ENCODE results near the gene QARS1. TPM values are rescaled to one million over a fixed set of nuclear protein-coding genes. Genes with fewer than 3 reads are reported as not detected.
A peak's percentile ranks its signal among the peaks of the same experiment; 100 is the strongest.

The QARS1 gene
- total and polyA plus RNA-seq, 2 of the 8 experiments (the other 6 are each of a cell fraction or from before 2014, with no cell fraction given) = 353 to 581 TPM

- Histone ChIP-seq H3K9ac (replicated peaks in 1 of 4; ENCODE audit: extremely low read depth in 1 of 4, low read depth in 3 of 4, low read length in 3 of 4) (no peak overlapping the region), H3K56ac (replicated peaks; ENCODE audit: insufficient read length, low read depth, low read length) (no peak overlapping the region), H2AFZ (ENCODE audit: low read length) (no peak overlapping the region), H4K91ac (replicated peaks; ENCODE audit: insufficient read length, low read length) (no peak overlapping the region), H2BK12ac (ENCODE audit: low read depth, low read length) (no peak overlapping the region), H4K5ac (ENCODE audit: insufficient read length, low read depth, low read length) (no peak overlapping the region), H3K23me2 (ENCODE audit: low read depth, low read length) (peaks cover 12% of the 10 kb centered on the region), H4K8ac (ENCODE audit: extremely low read depth, insufficient read depth, low read length) (no peak overlapping the region), H3K27me3 (replicated peaks in 1 of 4; ENCODE audit: control insufficient read depth in 3 of 4, extremely low read depth in 1 of 4, insufficient read depth in 3 of 4, low read length in 3 of 4) (no peaks in the 10 kb centered on the region; a peak in 2 of 7 replicates), H3K4me2 (ENCODE audit: insufficient read depth in 1 of 2, low read depth in 2 of 2, low read length in 2 of 2) (peak overlapping the region in 1 of 2 experiments; percentile 76; a peak in 1 of 4 replicates), H3K79me1 (ENCODE audit: low read depth, low read length) (0 out of 2 replicates have a peak, but pooled peaks cover 4% of the 10 kb centered on the region), H3K23ac (ENCODE audit: insufficient read length) (no peak overlapping the region), H4K20me1 (replicated peaks in 1 of 2; ENCODE audit: control insufficient read depth in 1 of 2, insufficient read depth in 2 of 2, low read length in 2 of 2) (peaks cover 0 to 2% of the 10 kb centered on the region in 2 experiments), H3K9me3 (ENCODE audit: insufficient read depth in 2 of 2, low read depth in 1 of 2, low read length in 1 of 2) (no peaks in the 10 kb centered on the region), H3K18ac (ENCODE audit: extremely low read depth, low read length) (no peak overlapping the region), H3K36me3 (ENCODE audit: control insufficient read depth in 2 of 4, insufficient read depth in 4 of 4, low read length in 3 of 4) (0 out of 8 replicates have a peak, but pooled peaks cover 0 to under 1% (median 0%) of the 10 kb centered on the region in 4 experiments), H2BK5ac (ENCODE audit: low read depth, low read length) (0 out of 2 replicates have a peak overlapping the region, but pooled peaks have one; percentile 37), H3K79me2 (ENCODE audit: control insufficient read depth in 1 of 2, insufficient read depth in 2 of 2, low read length in 2 of 2) (no peaks in the 10 kb centered on the region), H3K4me1 (replicated peaks in 1 of 4; ENCODE audit: control insufficient read depth in 3 of 4, insufficient read depth in 4 of 4, low read length in 3 of 4) (peaks cover 0 to 8% (median 7%) of the 10 kb centered on the region in 4 experiments; a peak in 6 of 7 replicates), H2BK120ac (replicated peaks; ENCODE audit: low read depth, low read length) (no peak overlapping the region), H3K27ac (ENCODE audit: low read depth, low read length) (no peak overlapping the region), H3K14ac (ENCODE audit: insufficient read length) (no peak overlapping the region), H2BK20ac (ENCODE audit: low read length) (no peak overlapping the region; the same call in 1 of the 2 replicates), H3K4me3 (ENCODE audit: extremely low read depth in 1 of 4, insufficient read depth in 2 of 4, low read depth in 3 of 4, low read length in 4 of 4) (peak overlapping the region in 1 of 4 experiments; percentile 74; a peak in 1 of 8 replicates), H2BK15ac (ENCODE audit: low read length) (0 out of 2 replicates have a peak overlapping the region, but pooled peaks have one; percentile 23), H3K4ac (replicated peaks; ENCODE audit: insufficient read length, low read depth, low read length) (no peak overlapping the region), H2AK5ac (ENCODE audit: low read depth, low read length) (no peak overlapping the region)
- 67% methylated on average over 3 of the region's 3 CpGs; no CpG with 5 or more reads in 1 of the 2 experiments for WGBS, 2 experiments (ENCODE audit: extremely low coverage in 1 of 2, insufficient coverage in 1 of 2, insufficient read length in 1 of 2, insufficient replicate concordance in 2 of 2, low coverage in 1 of 2, low lambda C conversion rate in 2 of 2, missing lambda C conversion rate in 1 of 2)
- DNase-seq (ENCODE audit: low read depth in 1 of 2, low spot score in 2 of 2) = no peak
- ChIA-PET POLR2A (ENCODE audit: partially characterized antibody) (interaction anchor here (0.5 to 2.4 kb wide), 6 partner anchors 13 to 113 kb away, joined by 3 to 14 read pairs (median 6); partner anchors contain the start of genes NDUFAF3 and USP19), CTCF (ENCODE audit: partially characterized antibody) (interaction anchor here (0.7 to 5.5 kb wide), 4 partner anchors 13 to 135 kb away, joined by 3 to 43 read pairs (median 4); no protein-coding TSS in a partner anchor)
- FAIRE-seq = no peak
- TF ChIP-seq TEAD4 (IDR thresholded peaks at IDR 0.05; ENCODE audit: low read depth, low read length) = no peak
- TF ChIP-seq TCF12 (IDR thresholded peaks at IDR 0.05; ENCODE audit: low read depth, low read length) = no peak
- no peak for TF ChIP-seq JUN (IDR thresholded peaks at IDR 0.05; ENCODE audit: low read depth, low read length)
- no peak for TF ChIP-seq TAF1 (IDR thresholded peaks at IDR 0.05; ENCODE audit: low read depth, low read length)
- TF ChIP-seq RAD21 (IDR thresholded peaks at IDR 0.05 in 1 of 2, conservative IDR thresholded peaks at IDR 0.05 in 1 of 2; ENCODE audit: low read depth in 2 of 2, low read length in 2 of 2) = peak; percentile 7 to 40; a peak in 2 of 4 replicates
- no peak for TF ChIP-seq NANOG (IDR thresholded peaks at IDR 0.05; ENCODE audit: insufficient read depth, low read depth, low read length, poor library complexity, severe bottlenecking)
Measured at GRCh38 chr3:49134471-49135265, 30.1 kb upstream of the QARS1 start.

All from H1 (cell line).